ENCODE measurements around the gene BRWD1. TPM values are rescaled to one million over a fixed set of nuclear protein-coding genes. Genes with fewer than 3 reads are reported as not detected.

Gene BRWD1
- polyA plus RNA-seq, 1 donor (not counting 4 experiments of a cell fraction or from before 2014, with no cell fraction given): 15.1 TPM

- H3K9me1 ChIP-seq (ENCODE audit: control insufficient read depth, extremely low read depth, insufficient read depth, low read length): no peaks in the 10 kb centered on the region
- H3K4me2 ChIP-seq (ENCODE audit: control insufficient read depth, extremely low read depth, insufficient read depth, low read depth, low read length): no peak overlapping the region
- no peak for TF ChIP-seq CTCF (optimal IDR thresholded peaks at IDR 0.05 in 1 of 3, IDR thresholded peaks at IDR 0.05 in 1 of 3, conservative IDR thresholded peaks at IDR 0.05 in 1 of 3; ENCODE audit: extremely low read depth in 1 of 3, insufficient read depth in 2 of 3, low read length in 3 of 3)
- no peak for TF ChIP-seq EZH2 (IDR thresholded peaks at IDR 0.05; ENCODE audit: low read length)
- H3K4me3 ChIP-seq (ENCODE audit: control insufficient read depth in 2 of 3, extremely low read depth in 1 of 3, insufficient read depth in 2 of 3, low read depth in 1 of 3, low read length in 3 of 3): no peak overlapping the region
- peaks cover 6 to 8% of the 10 kb centered on the region in 2 experiments for H3K36me3 ChIP-seq (ENCODE audit: control insufficient read depth in 2 of 2, extremely low read depth in 1 of 2, insufficient read depth in 2 of 2, low read length in 2 of 2)
- no peak overlapping the region for H3K27ac ChIP-seq (ENCODE audit: control insufficient read depth, insufficient read depth, low read length)
- no peak overlapping the region for H3K9ac ChIP-seq (ENCODE audit: control insufficient read depth, extremely low read depth, insufficient read depth, low read length)
- H3K4me1 ChIP-seq (ENCODE audit: control insufficient read depth, extremely low read depth, insufficient read depth, low read length): no peaks in the 10 kb centered on the region
- dilution Hi-C loops (cut with MboI; ENCODE audit: extremely low pct_ligation_motif_present, low sequenced_read_pairs): no loop called here
- no peaks in the 10 kb centered on the region for H3K9me3 ChIP-seq (ENCODE audit: control insufficient read depth, low read depth, low read length)
- FAIRE-seq (no peak), DNase-seq (ENCODE audit: low read depth, low spot score) (no peak)
- no peak overlapping the region for H2AFZ ChIP-seq (ENCODE audit: control insufficient read depth, low read length)
- H3K27me3 ChIP-seq (ENCODE audit: control insufficient read depth, extremely low read depth, insufficient read depth, low read length): no peaks in the 10 kb centered on the region
- H3K79me2 ChIP-seq (ENCODE audit: control insufficient read depth, insufficient read depth, low read length): peaks cover 3% of the 10 kb centered on the region
- H4K20me1 ChIP-seq (ENCODE audit: control insufficient read depth, extremely low read depth, insufficient read depth, low read length): no peaks in the 10 kb centered on the region
These were observed 24.4 kb downstream of the BRWD1 start for GRCh38 chr21:39288987-39289386.

GRCh38 chr21:39282911-39283310, 30.5 kb downstream of the BRWD1 start:
- dilution Hi-C loops (cut with MboI; ENCODE audit: extremely low pct_ligation_motif_present, low sequenced_read_pairs): no loop called here
- no peak overlapping the region for H3K4me3 ChIP-seq (ENCODE audit: control insufficient read depth in 2 of 3, extremely low read depth in 1 of 3, insufficient read depth in 2 of 3, low read depth in 1 of 3, low read length in 3 of 3)
- no peaks in the 10 kb centered on the region for H3K9me1 ChIP-seq (ENCODE audit: control insufficient read depth, extremely low read depth, insufficient read depth, low read length)
- FAIRE-seq: no peak
- H2AFZ ChIP-seq (ENCODE audit: control insufficient read depth, low read length): no peak overlapping the region
- no peaks in the 10 kb centered on the region for H3K4me1 ChIP-seq (ENCODE audit: control insufficient read depth, extremely low read depth, insufficient read depth, low read length)
- H4K20me1 ChIP-seq (ENCODE audit: control insufficient read depth, extremely low read depth, insufficient read depth, low read length): no peaks in the 10 kb centered on the region
- peaks cover 0 to 4% of the 10 kb centered on the region in 2 experiments for H3K36me3 ChIP-seq (ENCODE audit: control insufficient read depth in 2 of 2, extremely low read depth in 1 of 2, insufficient read depth in 2 of 2, low read length in 2 of 2)
- no peaks in the 10 kb centered on the region for H3K9me3 ChIP-seq (ENCODE audit: control insufficient read depth, low read depth, low read length)
- TF ChIP-seq CTCF (optimal IDR thresholded peaks at IDR 0.05 in 1 of 3, IDR thresholded peaks at IDR 0.05 in 1 of 3, conservative IDR thresholded peaks at IDR 0.05 in 1 of 3; ENCODE audit: extremely low read depth in 1 of 3, insufficient read depth in 2 of 3, low read length in 3 of 3) (no peak), EZH2 (IDR thresholded peaks at IDR 0.05; ENCODE audit: low read length) (no peak)
- no peak for DNase-seq (ENCODE audit: low read depth, low spot score)
- no peak overlapping the region for H3K9ac ChIP-seq (ENCODE audit: control insufficient read depth, extremely low read depth, insufficient read depth, low read length)
- H3K27ac ChIP-seq (ENCODE audit: control insufficient read depth, insufficient read depth, low read length): no peak overlapping the region
- no peak overlapping the region for H3K4me2 ChIP-seq (ENCODE audit: control insufficient read depth, extremely low read depth, insufficient read depth, low read depth, low read length)
- H3K79me2 ChIP-seq (ENCODE audit: control insufficient read depth, insufficient read depth, low read length): no peaks in the 10 kb centered on the region
- no peaks in the 10 kb centered on the region for H3K27me3 ChIP-seq (ENCODE audit: control insufficient read depth, extremely low read depth, insufficient read depth, low read length)

Measured in keratinocyte (primary cell).